Measurements from ENCODE around the gene IMP4.

The IMP4 gene

GRCh38 chr2:130342533-130343275, at the start of gene IMP4:
Gene IMP4 (plus strand): TSS chr2:130342897. CDS start chr2:130342933, 36 bp downstream.
- TF ChIP-seq GATA3 (IDR thresholded peaks at IDR 0.05; ENCODE audit: low read depth, low read length): no peak
- no peak for TF ChIP-seq GATA2 (IDR thresholded peaks at IDR 0.05; ENCODE audit: low read depth, low read length)

GRCh38 chr2:130300258-130300969, 42.3 kb upstream of the IMP4 start:
- no peak for TF ChIP-seq GATA2 (IDR thresholded peaks at IDR 0.05; ENCODE audit: low read depth, low read length)

- TF ChIP-seq GATA2 (IDR thresholded peaks at IDR 0.05; ENCODE audit: low read depth, low read length) (no peak), GATA3 (IDR thresholded peaks at IDR 0.05; ENCODE audit: low read depth, low read length) (no peak)
These were observed 41.7 kb upstream of the IMP4 start for GRCh38 chr2:130300970-130301348.

- TF ChIP-seq GATA2 (IDR thresholded peaks at IDR 0.05; ENCODE audit: low read depth, low read length) (no peak), GATA3 (IDR thresholded peaks at IDR 0.05; ENCODE audit: low read depth, low read length) (no peak)
These were observed 40.4 kb upstream of the IMP4 start for GRCh38 chr2:130302164-130302886.

GRCh38 chr2:130303169-130303568, 39.5 kb upstream of the IMP4 start:
- TF ChIP-seq GATA2 (IDR thresholded peaks at IDR 0.05; ENCODE audit: low read depth, low read length) (no peak), GATA3 (IDR thresholded peaks at IDR 0.05; ENCODE audit: low read depth, low read length) (no peak)

- TF ChIP-seq GATA2 (IDR thresholded peaks at IDR 0.05; ENCODE audit: low read depth, low read length): no peak
- no peak for TF ChIP-seq GATA3 (IDR thresholded peaks at IDR 0.05; ENCODE audit: low read depth, low read length)
These were observed 38.0 kb upstream of the IMP4 start for GRCh38 chr2:130304726-130305125.

- TF ChIP-seq GATA3 (IDR thresholded peaks at IDR 0.05; ENCODE audit: low read depth, low read length) (no peak), GATA2 (IDR thresholded peaks at IDR 0.05; ENCODE audit: low read depth, low read length) (no peak)
These were observed 34.8 kb upstream of the IMP4 start for GRCh38 chr2:130307850-130308249.

GRCh38 chr2:130310881-130311280, 31.8 kb upstream of the IMP4 start:
- TF ChIP-seq GATA2 (IDR thresholded peaks at IDR 0.05; ENCODE audit: low read depth, low read length) (no peak), GATA3 (IDR thresholded peaks at IDR 0.05; ENCODE audit: low read depth, low read length) (no peak)

GRCh38 chr2:130313812-130314334, 28.8 kb upstream of the IMP4 start:
- no peak for TF ChIP-seq GATA3 (IDR thresholded peaks at IDR 0.05; ENCODE audit: low read depth, low read length)
- no peak for TF ChIP-seq GATA2 (IDR thresholded peaks at IDR 0.05; ENCODE audit: low read depth, low read length)

GRCh38 chr2:130314377-130314776, 28.3 kb upstream of the IMP4 start:
- no peak for TF ChIP-seq GATA3 (IDR thresholded peaks at IDR 0.05; ENCODE audit: low read depth, low read length)
- no peak for TF ChIP-seq GATA2 (IDR thresholded peaks at IDR 0.05; ENCODE audit: low read depth, low read length)

GRCh38 chr2:130316596-130316995, 26.1 kb upstream of the IMP4 start:
- no peak for TF ChIP-seq GATA3 (IDR thresholded peaks at IDR 0.05; ENCODE audit: low read depth, low read length)
- no peak for TF ChIP-seq GATA2 (IDR thresholded peaks at IDR 0.05; ENCODE audit: low read depth, low read length)

GRCh38 chr2:130318906-130319305, 23.8 kb upstream of the IMP4 start:
- TF ChIP-seq GATA3 (IDR thresholded peaks at IDR 0.05; ENCODE audit: low read depth, low read length) (no peak), GATA2 (IDR thresholded peaks at IDR 0.05; ENCODE audit: low read depth, low read length) (no peak)

- TF ChIP-seq GATA2 (IDR thresholded peaks at IDR 0.05; ENCODE audit: low read depth, low read length) (no peak), GATA3 (IDR thresholded peaks at IDR 0.05; ENCODE audit: low read depth, low read length) (no peak)
These were observed 23.2 kb upstream of the IMP4 start for GRCh38 chr2:130319536-130319935.
